Fibroblast of skin of right biceps (primary cell): ENCODE measurements around the gene ADAM12.

Source experiments
- DNase-seq: peaks from one replicate; pipeline ENCODE4 v3.0.0-alpha.2; 2013

Gene ADAM12

DNA sequence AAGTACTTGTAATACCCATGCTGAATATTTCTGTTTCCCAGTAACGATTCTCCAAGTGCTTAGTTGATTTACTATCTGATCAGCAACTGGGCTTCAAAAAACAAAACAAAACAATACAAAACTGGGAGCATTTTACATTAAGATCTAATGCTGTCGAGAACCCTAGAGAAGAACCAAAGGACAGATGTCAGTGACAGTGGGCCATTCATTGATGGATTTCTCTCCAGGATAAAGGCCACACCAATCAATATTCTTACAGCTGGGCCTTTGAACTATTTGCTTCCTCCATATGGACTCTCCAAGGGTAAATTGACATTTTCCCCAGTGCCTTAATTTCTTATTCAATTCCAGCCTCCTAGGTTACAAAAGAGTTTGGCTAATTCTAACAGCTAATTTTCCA, 217.5 kb downstream of the ADAM12 start:
- no peak for DNase-seq

DNA sequence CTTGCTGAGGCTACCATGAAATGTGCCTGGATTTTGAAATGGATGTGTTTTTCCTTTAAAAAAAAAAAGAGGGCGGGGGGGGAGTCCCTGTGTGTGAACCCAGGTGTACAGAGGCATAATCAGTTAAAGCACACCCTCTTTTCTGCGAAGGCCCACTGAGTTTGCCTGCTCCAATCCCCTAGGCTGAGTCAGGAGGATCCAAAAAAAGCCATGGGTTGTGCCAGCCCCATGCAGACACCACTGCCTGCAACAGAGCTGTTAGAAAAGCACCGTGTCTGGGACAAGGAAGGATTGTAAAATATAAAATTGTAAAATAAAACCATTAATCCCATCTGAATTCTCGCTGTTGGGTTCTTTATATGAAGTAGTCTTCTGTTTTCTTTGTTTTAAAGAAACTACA, 217.9 kb downstream of the ADAM12 start:
- no peak for DNase-seq

DNA sequence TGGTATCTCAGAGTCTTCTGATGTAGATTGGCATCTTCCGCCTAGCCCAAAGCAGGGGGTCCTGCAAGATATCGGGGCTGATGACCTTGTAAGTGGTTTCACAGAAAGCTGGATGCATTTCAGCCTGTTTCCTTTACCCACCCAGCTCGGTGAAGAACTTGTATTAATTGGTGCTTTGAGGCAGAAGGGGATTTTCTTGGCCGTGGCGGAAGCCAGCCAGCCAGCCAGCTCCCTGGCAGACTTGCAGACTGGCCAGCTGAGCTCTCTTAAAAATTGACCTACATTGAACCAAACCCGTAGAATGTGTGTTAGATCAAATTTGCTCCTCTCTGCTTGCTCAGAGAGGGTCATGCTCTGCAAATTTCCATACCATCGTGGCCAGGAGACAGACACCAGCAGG, 218.4 kb downstream of the ADAM12 start:
- DNase-seq = no peak

DNA sequence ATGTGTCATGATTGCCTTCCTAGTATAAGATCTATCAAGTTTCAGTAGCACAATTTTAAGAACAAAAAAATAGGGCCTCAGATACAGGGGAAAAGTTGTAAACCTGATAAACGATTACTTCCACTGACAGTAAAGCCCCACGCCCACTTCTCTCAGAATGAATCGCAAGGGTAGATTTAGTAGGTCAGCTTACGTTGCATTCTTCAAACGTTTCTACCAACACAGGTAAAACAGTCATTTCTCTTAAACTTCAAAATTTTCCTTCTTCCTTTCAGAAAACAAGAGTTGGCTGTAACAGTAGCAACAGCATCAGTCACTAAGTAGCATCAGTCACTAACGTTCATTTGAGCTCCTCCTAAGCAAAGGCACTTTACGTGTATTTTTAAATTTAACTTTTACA, 221.5 kb downstream of the ADAM12 start:
- no peak for DNase-seq

DNA sequence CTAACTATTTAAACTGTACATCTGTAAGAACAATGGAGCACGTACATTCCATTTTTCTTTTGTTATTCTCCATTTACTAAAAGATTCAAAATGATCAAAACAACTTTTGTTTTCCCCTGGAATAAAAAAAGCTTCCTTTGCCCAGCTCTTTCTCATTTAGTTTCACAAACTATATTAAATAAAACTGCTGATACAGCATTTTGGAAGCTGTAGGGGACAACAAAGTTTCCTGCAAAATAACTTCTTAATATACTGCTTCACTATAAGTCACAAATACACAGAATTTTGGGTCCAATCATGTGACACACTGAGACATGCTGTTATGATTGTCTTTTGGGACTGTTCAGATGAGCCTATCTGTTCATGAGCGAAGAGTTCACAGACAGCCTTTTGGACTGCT, 222.4 kb downstream of the ADAM12 start:
- no peak for DNase-seq

DNA sequence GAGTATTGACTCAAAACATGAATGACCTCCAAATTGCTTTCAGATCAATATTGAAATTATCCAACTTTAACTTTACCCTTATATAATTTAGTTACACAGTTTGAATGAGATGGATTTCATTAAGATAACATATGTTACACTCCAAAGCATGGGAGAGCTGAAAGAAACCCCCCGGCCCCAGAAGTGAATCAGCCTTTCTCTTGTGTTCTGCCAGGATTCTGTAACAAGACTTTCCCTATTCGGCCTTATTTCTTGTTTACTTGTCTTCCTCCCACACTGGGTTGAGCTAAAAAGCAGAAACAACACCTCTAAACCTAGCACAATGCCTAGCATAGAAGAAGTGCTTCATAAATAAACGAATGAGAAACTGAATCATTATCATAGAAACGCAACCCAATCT, 224.8 kb downstream of the ADAM12 start:
- DNase-seq = no peak

DNA sequence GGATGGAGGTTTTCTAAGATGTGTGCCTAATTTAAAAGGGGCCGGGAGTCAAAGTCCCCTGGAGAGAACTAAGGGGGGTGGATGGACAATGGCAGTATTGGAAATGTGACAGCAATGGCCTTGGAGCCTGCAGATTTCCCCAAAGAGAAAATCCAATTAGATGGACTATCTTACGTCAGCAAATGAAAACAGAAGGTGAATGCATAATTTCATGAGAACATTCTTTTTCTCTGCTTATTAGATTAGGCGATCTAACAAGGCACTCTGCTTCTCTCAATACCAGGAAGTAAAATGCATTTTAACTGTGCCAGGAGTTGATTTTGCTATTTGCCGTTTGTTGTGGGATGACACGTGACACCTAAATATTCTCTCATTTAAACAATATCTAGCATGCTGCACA, 226.6 kb downstream of the ADAM12 start:
- no peak for DNase-seq

DNA sequence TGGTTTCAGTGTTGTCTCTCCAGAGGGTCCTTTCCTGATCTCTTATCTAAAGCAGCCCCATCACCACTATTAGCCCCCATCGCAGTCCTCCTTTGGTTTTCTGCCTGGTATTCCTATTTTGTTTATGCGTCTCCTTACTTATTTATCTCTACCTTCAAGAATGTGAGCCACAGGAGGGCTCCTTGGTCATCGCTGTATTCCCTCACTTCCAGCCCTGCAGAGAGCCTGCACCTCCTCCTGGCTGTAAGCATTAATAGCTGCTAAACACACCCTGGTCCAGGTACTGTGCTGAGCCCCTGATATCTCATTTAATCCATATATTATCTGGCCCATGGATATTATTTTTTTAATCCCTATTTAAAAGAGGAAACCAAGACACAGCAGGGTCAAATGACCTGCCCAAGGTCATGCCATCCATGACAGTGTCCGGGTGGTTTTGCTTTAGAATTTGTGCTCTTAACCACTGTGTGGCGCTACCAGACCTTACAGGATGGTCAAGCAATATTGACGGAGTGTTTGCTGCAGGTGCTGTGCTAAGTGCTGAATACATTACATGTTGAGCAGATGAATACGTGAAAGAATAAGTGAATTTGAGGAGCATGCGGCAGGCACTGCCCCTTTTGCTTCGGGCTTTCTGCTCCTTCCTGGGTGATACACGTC, 227.2 kb downstream of the ADAM12 start:
- no peak for DNase-seq

DNA sequence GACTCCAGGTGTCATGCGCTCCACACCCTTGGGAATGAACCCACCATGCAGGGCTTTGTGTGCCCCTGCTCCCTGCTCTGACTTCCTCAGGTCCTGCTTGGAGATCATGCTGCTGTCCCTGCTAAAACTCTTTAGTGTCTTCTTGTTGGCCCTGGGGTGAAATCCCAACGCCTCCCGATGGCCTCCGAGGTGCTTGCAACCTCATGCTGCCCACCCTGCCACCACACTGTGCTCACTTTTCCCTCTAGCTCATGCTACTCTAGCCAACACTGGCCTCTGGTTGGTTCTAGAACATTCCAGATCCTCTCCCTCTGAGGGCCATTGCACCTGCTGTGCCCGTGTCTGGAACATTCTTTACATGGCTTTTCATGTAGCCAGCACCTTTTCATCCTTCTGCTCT, 227.7 kb downstream of the ADAM12 start:
- DNase-seq = no peak

DNA sequence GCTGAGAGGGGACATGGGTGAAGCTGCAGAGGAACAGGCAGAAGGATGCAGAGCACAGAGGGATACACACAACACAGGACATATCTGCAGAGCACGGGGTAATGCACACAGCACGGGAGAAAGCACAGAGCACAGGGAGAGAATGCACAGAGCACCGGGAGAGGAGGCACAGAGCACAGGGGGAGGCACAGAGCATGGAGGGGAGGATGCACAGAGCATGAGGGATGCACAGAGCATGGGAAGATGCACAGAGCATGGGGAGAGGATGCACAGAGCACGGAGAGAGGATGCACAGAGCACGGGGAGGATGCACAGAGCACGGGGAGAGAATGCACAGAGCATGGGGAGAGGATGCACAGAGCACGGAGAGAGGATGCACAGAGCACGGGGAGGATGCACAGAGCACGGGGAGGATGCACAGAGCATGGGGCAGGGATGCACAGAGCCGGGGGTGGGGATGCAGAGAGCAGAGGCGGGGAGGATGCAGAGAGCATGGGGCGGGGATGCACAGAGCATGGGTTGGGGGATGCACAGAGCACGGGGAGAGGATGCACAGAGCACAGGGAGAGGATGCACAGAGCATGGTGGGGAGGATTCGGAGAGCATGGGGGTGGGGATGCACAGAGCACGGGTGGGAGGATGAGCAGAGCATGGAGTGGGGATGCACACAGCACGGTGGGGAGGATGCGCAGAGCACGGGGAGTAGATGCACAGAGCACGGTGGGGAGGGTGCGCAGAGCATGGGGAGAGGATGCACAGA, 230.0 kb downstream of the ADAM12 start:
- no peak for DNase-seq

DNA sequence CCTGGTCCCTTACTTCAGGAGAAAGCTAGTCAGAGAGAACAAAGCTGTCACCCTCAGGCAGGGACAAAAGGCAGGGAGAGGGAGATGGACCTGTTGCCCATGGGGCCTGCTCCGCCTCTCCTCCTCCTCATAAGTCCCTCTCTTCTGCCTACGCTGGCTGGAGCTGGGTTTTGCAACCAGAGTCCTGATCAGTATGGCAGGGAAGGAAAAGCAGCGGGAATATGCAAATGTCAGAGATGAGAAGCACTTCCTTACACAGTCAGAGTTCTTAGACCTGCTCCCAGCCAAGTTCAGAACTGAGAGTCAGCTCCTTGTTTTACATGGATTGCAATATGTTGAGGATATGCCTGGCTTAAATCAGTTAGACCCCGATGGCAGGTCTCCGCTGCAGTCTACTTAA, 231.1 kb downstream of the ADAM12 start:
- DNase-seq = no peak

DNA sequence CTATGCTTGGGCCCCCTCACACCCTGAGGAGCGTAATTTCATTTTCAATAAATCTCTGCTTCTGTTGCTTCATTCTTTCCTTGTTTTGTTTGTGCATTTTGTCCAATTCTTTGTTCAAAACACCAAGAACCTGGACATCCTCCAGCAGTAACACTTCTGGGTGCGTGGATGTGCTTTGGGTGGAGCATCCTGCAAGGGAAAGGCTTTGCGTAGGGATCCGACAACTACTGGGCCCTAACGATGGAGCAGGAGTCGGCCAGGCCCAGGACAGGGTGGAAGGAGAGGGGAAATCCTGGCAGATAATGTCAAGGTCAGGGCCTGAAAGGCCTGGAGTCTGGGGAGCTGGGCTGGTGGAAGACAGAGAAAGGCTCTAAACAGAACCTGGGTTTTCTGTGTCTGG, 231.8 kb downstream of the ADAM12 start:
- DNase-seq = no peak

DNA sequence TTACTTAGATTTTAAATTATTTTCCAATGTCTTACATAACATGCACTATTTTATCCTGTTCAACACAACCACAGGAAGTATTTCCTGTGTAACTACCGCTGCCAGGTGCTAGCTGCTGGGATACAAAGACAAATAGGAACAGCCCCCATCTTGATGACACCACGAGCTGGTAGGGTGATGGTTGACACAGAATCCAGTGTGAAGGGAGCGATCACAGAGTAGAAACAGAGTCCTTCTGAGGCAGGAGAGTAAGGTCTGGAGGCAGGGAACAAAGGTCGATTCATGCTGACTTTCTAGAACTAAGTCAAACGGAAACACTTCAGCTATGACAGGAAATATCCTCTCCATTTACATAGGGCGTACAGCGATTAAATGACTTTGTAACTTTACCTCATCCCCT, 232.3 kb downstream of the ADAM12 start:
- no peak for DNase-seq

DNA sequence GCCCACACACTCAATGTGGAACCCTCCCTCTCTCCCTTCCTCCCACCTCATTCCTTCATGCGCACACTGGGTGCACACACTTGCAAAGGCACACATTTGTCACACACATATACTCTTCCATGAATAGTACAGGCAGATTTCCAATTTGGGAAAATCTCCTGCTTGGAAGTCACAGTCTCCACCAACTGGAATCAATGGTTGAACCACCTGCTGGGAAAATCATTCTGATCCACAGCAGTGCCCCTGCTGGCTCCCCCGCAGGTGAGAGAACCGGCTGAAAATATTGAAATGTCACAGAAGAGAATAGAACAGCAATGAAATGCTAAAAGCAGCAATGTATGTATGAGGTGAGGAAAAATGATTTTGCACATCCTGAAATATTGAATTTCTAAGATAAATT, 232.7 kb downstream of the ADAM12 start:
- DNase-seq = no peak

DNA sequence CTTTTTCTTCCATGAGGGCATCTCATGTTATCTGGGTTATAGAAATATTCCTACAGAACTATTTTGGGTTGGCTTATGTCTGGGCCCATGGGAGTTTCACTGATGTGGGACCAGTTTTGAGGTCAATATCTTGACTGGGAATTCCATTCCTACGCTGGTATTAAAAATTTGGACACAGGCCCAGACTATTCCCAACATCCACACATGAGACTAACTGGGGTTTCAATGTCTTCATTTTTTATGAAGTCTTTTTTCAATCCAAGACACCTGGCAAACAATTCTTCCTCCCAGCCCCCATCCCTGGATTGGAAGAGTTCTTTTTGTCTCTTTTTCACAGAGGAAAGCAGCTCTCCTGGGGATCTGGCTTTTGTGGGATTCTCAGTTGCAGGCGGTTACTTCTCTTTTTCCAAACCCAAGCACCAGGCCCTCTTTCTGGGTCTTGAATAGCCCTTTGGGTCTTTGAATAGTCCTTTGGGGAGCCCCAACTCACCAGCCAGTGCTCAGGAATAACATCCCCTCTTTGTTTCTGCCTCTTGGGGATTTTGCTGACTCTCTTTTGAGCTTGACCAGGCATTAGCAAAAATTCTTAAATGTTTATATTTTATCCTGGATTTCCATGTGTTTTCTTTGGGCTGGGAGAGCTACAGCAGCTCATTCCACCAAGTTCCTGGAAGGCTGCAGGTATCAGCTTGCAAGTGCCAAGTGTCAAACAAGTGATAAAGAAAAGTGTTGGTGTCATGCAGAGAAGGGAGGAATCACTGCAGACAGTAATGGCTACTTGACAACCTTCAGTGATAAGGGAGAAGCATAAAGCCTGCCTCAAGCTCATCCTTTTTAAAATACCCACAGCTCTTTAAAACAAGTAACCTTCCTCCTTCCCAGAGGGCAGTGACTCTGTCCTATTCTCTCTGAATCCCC, 234.3 kb downstream of the ADAM12 start:
- DNase-seq = peak; percentile 77

DNA sequence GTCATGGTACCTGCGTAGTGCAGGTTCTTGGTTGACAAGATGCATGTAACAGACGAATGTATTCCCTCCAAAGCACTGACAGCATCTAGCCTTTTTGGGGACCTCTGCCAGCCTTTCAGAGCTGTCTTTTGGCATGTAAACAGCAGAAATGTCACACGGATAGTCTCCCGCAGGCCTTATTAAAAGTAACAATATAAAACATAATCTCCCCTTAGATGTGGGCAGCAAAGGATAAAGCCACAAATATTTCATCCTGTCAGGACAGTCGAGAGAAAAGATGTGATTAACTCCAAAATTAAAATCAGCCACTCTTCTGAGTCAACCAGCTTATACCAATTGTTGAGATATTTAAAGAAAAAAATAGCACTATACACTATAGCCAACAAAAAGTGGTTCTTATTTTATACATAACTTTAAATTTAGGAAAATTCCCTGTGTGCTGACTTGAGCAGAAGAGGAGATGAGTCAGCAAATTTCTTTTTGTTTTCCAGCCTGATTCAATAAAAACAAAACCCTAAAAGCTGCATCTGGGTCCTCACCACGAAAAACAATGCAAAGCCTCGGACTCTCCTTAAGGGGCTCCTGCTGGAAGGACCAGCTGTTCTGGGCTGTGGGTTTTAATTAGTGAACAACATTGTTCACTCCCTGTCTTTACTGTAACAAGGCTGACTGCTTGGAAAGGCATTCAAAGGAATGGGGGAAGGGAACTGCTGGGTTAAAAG, 240.2 kb downstream of the ADAM12 start:
- peak; percentile 90 for DNase-seq

DNA sequence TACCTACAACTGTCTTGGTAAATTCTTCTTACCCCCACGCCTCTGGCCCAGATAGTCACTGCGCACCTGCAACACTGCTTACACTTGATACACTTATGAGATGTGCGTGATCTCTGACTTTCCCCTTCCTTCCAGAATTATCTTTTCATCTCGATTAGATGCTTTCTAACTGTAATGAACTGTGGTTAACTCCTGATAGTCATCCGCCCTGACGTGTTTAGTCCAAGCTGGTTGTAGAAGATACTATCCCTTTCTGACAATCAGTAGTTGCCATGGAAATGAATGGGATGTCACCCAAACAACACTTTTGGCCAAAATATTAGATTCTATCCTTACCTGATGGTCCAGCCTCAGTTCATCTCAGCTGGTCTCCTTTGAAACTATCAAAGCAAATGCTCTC, 241.5 kb downstream of the ADAM12 start:
- DNase-seq = no peak

DNA sequence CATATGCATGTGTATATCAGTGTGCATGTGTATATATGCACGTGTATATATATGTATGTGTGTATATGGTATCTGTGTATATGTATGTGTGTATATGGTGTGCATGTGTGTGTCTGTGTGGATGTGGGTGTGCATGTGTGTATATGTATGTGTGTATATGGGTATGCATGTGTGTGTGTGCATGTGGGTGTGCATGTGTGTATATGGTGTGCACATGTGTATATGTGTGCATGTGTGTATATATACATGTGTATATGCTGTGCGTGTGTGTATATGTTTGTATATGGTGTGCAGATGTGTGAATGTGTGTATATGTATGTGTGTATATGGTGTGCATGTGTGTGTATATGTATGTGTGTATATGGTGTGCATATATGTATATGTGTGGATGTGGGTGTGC, 245.2 kb downstream of the ADAM12 start:
- DNase-seq = no peak

DNA sequence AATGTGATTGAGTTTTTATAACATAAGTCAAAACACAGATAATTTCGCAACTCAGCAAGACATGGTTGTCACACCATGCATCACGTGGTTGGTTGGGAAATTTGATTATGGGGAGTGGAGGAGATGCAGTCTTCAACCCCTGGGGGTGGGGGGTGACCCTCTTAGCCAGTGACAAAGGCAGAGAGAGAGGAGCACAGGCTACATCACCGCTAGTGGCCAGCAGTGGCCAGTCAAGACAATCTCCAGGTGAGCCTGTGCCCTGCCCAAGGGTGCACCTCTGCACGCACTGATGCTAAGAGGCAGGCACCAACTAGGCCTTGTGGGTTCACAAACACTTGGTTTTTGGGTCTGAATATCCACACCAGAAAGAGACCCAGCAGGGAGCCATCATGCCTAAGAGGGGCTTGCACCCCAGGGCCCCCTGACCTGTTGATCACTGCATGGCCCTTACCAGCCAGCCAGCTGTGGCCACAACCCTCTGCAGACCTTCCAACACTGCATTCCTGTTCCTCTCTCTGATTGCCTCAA, 247.5 kb downstream of the ADAM12 start:
- DNase-seq = no peak

DNA sequence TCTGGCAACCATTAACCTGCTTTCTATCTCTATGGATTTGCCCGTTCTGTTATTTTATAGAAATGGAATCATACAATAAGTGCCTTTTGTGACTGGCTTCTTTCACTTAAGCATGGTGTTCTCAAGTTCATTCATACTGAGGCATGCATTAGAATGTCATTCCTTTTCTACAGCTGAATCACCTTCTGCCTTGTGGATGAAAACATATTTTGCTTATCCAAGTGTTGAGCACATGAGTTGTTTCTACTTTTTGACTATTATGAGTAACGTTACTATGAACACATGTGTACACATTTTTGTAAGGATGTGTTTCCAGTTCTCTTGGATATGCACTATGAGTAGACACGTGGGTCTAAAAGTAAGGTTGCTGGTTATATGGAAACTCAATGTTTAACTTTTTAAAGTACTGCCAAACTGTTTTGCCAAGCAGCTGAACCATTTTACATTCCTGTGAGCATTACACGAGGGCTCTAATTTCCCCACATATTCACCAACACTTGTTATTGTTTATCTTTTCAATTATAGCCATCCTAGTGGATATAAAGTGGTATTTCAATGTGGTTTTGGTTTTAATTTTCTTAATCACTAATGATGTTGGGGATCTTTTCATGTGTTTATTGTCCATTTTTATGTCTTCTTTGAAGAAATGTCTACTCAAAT, 250.6 kb downstream of the ADAM12 start:
- peak; percentile 66 for DNase-seq

DNA sequence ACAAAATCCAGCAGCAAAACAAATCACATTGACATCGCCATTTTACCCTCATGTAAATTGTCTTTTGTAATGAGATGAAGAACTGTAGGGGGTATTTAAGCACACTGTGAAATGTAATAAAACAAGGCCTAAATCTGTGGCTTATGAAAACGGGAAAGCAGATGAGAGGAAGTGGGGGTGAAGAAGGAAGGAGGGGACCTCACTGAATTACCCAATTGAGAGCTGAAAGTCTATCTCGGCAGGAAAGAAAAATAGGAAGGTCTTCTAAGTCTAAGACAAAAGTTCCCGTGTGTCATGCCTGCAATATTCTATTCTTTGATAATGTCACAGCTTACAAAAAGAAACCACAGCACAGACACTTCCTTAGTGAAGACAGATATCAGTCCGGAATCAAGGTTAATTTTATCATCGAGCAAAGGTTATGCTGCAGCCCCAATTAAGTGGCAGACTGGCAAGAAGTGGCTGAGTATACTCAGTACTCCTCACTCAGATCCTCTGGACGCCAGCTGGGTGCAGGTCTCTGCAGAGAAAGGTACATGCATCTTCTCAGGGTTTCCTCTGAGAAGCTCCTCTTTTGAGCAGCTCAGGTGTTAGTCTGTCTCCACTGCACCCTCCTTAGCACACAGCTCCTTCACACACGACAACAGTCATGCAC, 252.2 kb downstream of the ADAM12 start:
- DNase-seq = no peak

DNA sequence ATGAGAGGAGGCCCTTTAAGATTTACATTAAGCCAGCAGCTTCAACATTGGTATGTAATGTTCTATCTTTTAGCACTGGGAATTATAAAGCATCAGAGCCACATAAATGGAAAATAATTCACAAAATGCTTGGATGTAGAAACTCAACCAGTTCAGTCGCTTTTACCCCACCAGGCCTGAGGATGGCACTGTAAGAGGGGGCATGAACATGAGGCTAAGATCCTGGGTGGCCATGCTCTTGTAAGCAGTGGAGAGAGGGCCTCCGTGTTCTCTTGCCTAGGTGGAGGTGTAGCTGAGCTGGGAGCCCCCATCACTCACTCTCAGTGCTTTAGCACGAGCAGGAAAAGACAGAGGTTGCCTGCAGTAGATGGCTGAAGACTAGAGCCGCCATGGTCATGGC, 253.1 kb downstream of the ADAM12 start:
- peak; percentile 33 for DNase-seq
